HG02798 (cell line): ENCODE data around the gene GPR33.

ENCODE experiments used
- ATAC-seq: cut with Tn5 transposase; IDR thresholded peaks from one replicate; pipeline ENCODE4 v1.9.1; 2021; ENCODE audit warnings: mild to moderate bottlenecking; ENCODE audit not compliant: unreplicated experiment, poor library complexity

Gene GPR33, protein sequence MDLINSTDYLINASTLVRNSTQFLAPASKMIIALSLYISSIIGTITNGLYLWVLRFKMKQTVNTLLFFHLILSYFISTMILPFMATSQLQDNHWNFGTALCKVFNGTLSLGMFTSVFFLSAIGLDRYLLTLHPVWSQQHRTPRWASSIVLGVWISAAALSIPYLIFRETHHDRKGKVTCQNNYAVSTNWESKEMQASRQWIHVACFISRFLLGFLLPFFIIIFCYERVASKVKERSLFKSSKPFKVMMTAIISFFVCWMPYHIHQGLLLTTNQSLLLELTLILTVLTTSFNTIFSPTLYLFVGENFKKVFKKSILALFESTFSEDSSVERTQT

DNA sequence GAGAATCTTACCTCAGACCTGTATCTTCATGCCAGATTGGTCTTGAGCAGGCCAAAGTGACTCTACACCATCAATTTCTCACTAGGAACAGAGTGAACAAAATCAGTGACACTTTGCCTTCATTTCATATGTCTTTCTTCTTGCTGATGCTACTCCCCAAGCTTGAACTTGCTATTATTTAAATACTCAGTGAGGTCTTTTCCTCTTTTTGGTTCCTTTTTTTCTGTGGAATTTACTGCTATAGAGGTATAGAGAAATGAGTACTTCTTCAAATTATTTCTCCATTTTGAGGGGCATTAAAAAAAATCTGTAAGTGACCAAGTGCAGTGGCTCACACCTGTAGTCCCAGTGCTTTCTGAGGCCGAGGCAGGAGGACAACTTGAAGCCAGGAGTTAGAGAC is at the start of gene GPR33:
TSS of gene GPR33 (minus strand) at position 154 of the 400 bp plus-strand sequence. CDS start 4,074 bp downstream, outside the sequence.
- ATAC-seq: no peak

GRCh38 chr14:31536201-31536960 is 48.5 kb upstream of the GPR33 start:
- no peak for ATAC-seq

GRCh38 chr14:31530136-31530535 is 42.3 kb upstream of the GPR33 start:
- ATAC-seq: no peak

- no peak for ATAC-seq
Measured at GRCh38 chr14:31529053-31529452, 41.2 kb upstream of the GPR33 start.

GRCh38 chr14:31527546-31527945 is 39.7 kb upstream of the GPR33 start:
- no peak for ATAC-seq

DNA sequence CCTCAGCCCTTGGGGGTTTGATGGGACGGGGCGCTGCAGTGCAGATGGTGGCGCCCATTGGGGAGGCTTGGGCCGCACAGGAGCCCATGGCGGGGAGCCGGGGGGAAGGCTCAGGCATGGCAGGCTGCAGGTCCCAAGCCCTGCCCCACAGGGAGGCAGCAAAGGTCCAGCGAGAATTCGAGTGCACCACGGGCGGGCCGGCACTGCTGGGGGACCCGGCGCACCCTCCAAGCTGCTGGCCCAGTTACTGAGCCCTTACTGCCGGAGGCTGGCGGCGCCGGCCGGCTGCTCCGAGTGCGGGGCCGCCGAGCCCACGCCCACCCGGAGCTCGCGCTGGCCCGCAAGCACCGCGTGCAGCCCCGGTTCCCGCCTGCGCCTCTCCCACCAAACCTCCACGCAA is 39.2 kb upstream of the GPR33 start:
- ATAC-seq: no peak

DNA sequence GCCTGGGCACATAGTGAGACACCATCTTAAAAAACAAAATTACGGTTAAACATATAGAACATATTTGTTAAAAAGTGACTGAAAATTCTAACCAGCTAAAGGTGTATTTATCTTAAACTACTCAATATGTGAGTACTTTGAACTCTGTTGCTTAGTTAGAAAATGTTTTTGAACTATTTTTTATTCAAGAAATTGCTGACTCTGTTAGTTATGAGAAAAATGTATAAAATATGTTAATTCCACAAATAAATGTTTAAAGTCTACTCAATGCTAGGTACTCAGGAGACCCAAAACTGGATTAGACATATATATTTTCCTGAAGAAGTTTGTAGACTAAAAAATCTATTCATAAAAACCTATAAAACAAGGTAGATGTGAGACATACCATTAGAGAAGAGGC is 23.0 kb upstream of the GPR33 start:
- ATAC-seq: no peak

GRCh38 chr14:31510222-31510621 is 22.4 kb upstream of the GPR33 start:
- no peak for ATAC-seq

- ATAC-seq: no peak
Measured at GRCh38 chr14:31508135-31508534, 20.3 kb upstream of the GPR33 start.

DNA sequence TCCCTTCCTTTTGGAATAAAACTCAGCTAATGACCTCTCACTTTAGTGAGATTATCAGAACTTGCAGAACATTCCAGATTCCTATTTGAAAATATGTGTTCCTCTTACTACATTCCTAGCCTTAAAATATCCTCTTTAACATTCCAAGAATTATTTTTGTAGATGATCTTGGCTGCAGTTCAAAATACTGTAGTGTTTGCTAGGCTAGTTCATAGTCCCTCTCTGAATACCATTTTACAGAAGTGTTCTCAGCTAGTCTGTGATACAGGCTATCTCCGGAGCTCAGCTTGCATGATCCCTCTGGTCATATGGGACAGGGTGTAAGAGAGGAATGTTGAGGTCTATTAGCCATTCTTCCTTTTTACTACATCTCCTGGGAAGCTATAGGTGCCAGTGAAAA is 17.6 kb upstream of the GPR33 start:
- ATAC-seq: no peak

- no peak for ATAC-seq
Measured at GRCh38 chr14:31501870-31502269, 14.0 kb upstream of the GPR33 start.

DNA sequence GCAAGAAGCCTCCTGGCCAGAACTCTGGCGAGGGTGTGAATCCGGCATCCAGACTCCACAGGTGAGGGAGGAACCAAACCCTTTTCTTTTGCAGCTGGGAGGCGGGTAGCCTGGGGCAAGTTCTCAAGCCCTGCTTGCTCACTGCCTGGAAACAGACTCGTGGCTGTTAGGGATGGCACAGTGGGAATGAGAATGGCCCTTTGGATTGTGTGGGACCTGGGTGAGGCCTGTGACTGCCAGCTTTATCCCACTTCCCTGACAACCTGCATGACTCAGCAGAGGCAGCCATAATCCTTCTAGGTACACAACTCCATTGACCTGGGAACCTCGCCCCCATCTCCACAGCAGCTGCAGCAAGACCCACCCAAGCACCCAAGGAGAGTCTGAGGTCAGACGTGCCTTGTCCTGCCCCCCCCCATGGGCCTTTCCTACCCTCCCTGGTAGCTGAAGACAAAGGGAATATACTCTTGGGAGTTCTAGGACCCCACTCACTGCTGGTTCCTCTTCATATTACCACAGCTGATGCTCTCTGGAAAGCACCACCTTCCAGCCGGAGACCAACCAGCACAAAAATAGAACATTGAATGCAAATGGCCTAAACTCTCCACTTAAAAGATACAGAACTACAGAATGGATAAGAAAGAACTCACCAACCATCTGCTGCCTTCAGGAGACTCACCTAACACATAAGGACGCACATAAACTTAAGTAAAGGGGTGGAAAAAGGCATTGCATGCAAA is 5.1 kb upstream of the GPR33 start:
- no peak for ATAC-seq

DNA sequence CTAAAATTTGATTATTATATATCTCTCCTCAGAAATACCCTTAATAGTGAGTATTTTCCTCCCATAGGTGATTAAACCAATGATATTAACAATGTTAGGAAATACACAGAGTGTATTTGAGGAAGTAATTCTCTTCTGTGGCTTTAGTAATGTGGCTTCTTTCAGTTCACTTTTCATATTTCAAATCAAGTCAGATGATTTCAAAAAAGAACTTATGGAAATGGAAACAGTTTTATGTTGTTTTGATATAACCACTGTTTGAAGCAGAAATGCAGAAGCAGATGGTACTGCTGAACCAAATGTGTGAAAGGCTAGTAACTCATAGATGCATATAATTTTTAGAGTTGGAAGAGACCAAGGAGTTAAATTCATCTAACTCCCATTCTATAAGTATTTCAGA is 1.9 kb upstream of the GPR33 start:
- no peak for ATAC-seq

GRCh38 chr14:31486764-31487163 is 1.1 kb downstream of the GPR33 start:
- ATAC-seq: no peak

- ATAC-seq: no peak
Measured at GRCh38 chr14:31484754-31485153, 3.1 kb downstream of the GPR33 start.

- no peak for ATAC-seq
Measured at GRCh38 chr14:31480156-31480555, 7.7 kb downstream of the GPR33 start.

DNA sequence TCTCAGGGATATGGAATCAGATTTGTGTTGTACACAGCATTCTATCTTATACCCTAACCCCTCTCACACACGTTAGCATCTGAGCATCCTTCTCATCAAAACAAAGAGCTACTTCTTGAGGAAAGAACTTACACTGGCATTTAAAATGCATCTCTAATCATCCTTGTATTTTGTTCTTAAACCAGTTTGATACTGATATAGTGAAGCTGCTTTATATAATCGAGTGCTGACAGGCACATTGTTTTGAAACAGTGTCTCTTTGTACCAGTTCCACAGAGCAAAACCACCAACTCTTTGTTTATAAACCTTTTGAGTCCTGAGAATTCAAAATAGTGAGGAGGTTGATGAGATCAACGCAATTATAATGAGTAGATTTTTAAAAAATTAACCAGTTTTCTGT is 8.8 kb downstream of the GPR33 start:
- ATAC-seq: no peak

- no peak for ATAC-seq
Measured at GRCh38 chr14:31477248-31477647, 10.6 kb downstream of the GPR33 start.

GRCh38 chr14:31476131-31476866 is 11.5 kb downstream of the GPR33 start:
- ATAC-seq: no peak

- ATAC-seq: no peak
Measured at GRCh38 chr14:31466554-31466953, 21.3 kb downstream of the GPR33 start.
